ENCODE results near the gene C5orf46.

Gene C5orf46

DNA sequence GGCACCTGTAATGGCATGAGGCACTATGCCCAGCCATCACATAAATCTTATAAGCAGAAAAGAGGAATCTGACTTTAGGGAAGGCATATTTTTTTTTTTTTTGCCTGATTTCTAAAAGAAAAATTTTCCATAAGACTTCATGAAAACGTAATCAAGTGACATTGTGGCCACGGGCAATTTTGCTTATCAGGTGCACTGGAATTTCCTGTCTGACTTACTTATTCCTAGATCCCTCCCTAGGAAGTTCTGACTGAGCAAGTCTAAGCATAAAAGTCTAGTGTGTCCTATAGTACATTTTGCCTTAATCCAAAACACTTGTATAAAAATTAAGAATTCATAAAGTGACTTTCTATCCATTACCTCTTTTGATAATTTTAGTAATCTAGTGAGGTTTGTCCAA lies 12.5 kb downstream of the C5orf46 start:
- no peak for TF ChIP-seq CTCF (conservative IDR thresholded peaks at IDR 0.05)
- peak overlapping the region; percentile 55; the same call in 1 of the 2 replicates for H3K27ac ChIP-seq

- TF ChIP-seq CTCF (conservative IDR thresholded peaks at IDR 0.05), result no peak
- H3K27ac ChIP-seq, result peak overlapping the region; percentile 55
Measured at GRCh38 chr5:147892696-147893296, 13.5 kb downstream of the C5orf46 start.

DNA sequence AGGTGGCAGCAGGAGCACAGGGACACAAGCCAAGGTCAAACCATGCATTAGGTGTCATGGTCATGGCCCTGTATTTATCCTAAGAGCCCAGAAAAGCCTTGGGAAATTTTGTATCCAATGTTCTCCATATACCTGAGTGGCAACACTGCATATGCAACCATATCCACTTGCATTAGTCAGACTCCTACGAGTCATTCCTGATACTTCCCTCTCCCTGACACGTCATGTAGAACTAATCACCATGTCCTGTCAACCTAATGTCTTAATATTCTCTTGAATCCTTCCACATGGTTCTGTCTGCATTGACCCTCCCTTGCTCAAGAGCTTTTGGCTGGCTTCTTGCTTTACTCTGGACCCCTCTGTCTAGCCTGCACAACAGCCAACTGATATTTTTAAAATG lies 18.4 kb downstream of the C5orf46 start:
- no peak for TF ChIP-seq CTCF (conservative IDR thresholded peaks at IDR 0.05)

GRCh38 chr5:147887026-147887627 lies 19.2 kb downstream of the C5orf46 start:
- H3K27ac ChIP-seq, result no peak overlapping the region
- TF ChIP-seq CTCF (conservative IDR thresholded peaks at IDR 0.05), result peak; percentile 74

More for the DNA sequence above, 18.4 kb downstream of the C5orf46 start:
- no peak overlapping the region for H3K27ac ChIP-seq

DNA sequence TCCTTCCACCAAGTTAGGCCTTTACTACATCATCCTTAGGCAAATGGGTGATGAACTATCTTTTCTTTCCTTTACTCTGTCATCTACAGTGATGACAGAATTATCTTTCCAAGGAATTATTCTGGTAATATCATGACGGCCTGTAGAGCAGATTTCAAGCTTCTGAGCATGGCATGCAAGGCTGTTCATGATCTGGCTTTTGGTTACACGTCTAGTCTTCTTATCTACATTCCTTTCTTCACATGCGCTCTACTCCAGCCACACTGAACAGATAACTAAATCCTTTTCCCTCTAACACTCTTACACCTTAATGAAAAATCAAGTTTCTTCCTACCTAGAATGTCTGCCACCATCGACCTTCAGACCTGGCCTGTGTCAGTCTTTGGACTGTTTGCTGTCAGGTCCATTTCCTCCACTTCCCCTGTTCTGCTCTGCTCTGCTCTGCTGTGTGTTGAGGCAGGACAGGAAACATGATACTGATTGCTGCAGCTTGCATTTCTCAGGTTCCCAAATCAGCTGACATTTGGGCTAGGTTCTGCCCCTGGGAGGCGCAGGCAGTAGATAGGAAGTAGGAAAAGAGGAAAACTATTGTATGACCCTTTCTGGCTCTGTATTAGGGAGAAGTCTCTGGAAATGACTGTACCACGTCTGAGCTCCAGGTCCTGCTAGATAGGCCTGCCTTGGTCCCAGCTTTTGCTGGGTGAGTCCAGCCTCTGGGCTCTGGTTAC lies 23.6 kb downstream of the C5orf46 start:
- no peak overlapping the region for H3K27ac ChIP-seq
- TF ChIP-seq CTCF (conservative IDR thresholded peaks at IDR 0.05), result no peak

GRCh38 chr5:147880487-147880886 lies 25.9 kb downstream of the C5orf46 start:
- TF ChIP-seq CTCF (conservative IDR thresholded peaks at IDR 0.05), result no peak
- no peak overlapping the region for H3K27ac ChIP-seq

GRCh38 chr5:147879784-147880183 lies 26.6 kb downstream of the C5orf46 start:
- no peak overlapping the region for H3K27ac ChIP-seq
- no peak for TF ChIP-seq CTCF (conservative IDR thresholded peaks at IDR 0.05)

Data from VCaP (cell line).